SW480 (cell line): ENCODE results near the gene NEK6.
"Not testable (repeated sequence)": the region's sequence is repeated elsewhere in the genome, so short reads cannot be mapped to it uniquely, and the experiment has no call there.

ENCODE experiments used
- DNase-seq: peaks from one replicate; pipeline ENCODE4 v3.0.0-alpha.2; 2016; ENCODE audit warnings: low spot score

The NEK6 gene

DNA sequence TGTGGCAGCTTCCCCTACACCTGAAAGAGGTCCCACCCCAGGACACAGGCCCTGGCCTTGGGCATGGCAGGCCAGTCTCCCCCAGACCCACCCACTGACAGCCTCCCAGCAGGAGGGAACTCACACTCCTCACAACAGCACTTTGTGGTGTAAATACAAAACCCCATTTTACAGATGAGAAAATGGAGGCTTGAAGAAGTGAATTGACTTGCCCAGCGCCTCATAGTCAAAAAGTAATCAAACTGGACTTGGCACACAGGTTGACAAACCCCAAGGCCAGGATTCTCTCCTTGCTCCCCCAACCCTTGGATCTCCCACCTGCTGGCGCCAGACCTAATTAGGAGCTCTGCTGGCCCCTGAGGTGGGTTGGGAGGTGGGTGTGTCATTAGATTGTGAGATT is 29.2 kb upstream of the NEK6 start:
- no peak for DNase-seq

DNA sequence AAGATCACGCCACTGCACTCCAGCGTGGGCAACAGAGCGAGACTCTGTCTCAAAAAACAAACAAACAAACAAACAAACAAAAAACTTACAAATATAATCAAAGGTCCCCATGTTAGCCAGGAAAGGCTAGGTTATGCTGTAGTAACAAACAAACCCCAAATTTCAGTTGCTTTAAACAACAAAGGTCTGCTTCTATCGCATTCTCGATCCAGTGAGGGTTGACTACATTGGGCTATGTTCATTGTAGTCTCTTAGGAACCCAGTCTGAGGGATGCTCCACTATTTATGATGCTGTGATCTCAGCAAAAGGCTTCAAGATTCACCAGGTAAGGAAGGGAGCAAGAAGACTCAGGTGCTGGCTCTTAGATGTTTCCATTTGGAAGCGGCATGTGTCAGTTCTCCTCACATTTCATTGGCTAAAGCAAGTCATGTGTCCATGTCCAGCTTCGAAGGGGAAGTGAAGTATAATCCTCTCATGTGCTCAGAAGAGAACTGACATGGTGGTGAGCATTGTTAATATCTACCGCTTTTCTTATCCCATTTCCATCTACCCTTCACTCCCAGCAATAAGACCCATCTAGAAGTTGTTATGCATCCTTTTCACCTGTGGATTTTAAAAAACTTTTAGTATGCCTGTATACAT is 26.5 kb upstream of the NEK6 start:
- no peak for DNase-seq

DNA sequence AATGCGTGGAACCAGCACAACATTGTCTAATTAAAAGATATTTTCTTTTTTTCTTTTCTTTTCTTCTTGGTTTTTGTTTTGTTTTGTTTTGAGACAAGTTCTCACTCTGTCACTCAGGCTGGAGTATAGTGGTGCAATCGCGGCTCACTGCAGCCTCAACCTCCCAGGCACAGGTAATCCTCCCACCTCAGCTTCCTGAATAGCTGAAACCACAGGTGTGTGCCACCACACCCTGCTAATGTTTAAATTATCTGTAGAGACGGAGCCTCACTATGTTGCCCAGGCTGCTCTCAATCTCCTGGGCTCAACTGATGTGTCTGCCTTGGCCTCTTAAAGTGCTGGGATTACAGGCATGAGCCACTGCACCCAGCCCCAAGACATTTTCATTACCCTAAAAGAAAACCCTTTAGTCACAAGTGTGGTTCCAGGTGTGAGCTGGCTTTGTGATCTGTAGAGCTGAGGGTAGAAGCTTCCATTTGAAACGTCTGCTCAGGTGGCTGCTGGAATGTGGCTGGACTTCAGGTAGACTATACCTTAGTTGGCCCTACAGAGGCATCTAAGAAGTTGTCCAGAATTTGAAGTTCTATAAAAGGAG is 19.1 kb upstream of the NEK6 start:
- DNase-seq, result no peak

DNA sequence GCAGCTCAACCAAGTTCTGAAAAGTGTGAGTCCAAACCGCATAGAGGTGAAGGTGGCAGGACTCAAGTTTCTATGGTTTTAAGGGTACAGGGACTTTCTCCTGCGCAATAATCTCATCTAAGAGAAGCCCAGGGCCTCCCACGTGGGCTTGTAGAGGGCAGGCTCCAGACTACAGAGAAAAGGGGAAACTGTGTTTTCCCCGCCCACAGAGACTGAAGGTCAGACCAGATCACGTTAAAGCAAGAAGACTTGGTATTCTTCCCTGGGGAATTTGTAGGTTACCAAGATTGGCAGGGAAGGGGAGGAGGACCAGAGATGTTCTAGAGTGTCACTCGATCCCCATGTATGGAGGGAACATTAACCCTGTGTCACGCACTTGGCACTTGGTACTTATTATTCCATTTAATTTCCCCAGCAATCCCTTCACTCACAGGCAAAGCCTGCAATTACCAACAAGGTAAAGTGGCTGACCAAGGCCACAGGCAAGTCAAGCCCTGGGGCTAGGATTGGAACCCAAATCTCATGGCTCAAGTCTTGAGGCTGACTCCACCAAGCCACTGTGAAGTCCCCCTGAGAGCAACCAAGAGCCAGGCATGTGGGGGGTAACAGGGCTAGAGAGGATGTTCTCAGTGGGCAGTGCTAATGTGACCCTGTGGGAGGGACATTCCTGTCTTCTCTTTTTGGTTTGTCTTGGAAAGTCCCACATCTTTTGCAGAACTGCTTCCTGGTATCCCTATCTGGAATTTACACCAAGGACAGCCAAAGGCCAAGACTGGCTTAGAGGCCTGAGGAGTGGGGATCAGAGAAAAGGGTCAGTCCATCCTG is 18.3 kb upstream of the NEK6 start:
- DNase-seq, result no peak

DNA sequence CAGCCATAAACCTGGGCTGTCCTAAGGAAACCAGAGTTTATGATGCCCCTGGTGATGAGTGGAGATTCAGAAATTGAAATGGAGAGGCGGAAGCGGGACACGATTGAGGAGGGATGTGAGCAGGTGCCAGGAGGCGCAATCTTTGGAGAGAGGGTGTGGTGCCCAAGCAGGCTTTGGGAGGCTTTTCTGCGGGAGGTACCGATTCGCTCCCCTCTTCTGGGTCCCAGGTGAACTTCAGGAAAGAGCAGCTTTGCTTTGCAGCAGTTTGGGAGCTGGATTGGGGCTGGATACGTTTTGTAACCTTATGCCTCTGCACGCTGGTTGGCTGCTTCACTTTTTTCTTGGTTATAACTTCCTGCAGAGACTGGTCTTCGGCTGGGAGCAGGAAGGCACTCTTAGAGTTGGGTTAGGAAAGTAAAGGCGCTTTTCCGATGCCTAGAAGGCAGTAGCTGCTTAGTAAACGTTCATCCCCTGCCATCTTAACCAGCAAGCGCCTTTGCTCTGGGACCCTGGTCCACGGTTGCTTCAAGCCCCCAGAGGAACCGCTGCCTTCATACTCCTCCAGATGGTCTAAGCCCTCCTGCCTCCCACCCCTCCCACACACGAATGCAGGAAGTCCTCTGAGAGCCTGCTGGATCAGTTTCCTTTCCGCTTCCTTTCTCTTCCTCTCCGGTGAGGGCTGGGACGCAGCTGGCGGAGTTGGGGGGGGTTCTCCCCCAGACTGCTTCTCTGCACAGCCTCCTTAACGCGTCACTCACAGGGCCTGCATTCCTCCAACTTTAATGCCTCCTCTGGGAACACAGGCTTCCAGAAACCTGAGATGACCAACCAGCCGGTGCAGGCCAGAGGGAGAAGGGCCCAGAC is 15.2 kb upstream of the NEK6 start:
- no peak for DNase-seq

DNA sequence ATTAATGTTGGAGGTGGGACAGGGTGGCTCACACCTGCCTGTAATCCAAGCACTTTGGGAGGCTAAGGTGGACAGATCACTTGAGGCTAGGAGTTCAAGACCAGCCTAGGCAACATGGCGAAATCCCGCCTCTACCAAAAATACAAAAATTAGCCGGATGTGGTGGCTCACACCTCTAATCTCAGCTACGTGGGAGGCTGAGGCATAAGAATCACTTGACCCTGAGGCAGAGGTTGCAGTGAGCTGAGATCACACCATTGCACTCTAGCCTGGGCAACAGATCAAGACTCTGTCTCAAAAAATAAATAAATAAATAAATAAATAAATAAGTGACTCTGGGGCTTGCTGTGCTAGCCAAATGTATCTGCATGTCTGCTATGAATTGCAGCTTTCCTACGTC is 10.4 kb upstream of the NEK6 start:
- DNase-seq, result not testable (repeated sequence)

DNA sequence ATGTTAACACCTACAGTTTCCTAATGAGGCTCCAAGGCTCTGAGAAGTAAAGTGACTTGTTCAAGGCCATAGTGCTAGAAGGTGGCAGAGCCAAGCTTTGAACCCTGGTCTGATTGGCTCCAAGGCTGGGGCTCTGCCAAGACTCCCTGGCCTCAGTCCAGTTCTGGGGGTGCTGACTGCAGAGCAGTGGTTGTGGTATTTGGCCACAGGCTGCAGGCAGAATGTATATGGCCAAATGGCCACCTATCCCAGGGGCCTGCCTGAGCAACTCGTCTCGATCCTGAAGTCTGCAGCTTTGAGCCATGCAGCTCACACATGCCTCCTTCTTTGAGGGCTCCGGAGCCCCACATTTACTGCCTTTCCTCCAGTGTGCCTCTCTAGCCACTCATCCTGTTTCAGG is 9.7 kb upstream of the NEK6 start:
- no peak for DNase-seq

DNA sequence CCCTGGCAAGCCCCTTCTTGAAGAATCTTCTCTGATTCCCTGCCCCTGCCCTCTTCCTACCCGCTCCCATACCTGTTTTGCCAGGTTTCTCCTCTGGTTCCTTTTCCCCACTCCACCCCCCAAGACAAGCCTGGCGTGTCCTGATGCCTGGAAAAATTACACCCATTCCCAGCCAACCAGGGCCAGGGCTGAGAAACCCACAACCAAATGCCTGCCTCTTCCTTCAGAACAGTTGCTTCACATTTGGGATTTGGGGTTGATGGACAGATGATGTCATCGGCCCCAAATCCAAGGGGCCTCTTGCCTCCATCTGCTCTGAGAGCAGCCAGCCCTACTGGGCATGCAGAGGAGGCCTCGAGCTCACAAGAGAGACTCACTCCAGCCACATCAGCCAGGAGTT is 8.8 kb upstream of the NEK6 start:
- DNase-seq, result no peak

DNA sequence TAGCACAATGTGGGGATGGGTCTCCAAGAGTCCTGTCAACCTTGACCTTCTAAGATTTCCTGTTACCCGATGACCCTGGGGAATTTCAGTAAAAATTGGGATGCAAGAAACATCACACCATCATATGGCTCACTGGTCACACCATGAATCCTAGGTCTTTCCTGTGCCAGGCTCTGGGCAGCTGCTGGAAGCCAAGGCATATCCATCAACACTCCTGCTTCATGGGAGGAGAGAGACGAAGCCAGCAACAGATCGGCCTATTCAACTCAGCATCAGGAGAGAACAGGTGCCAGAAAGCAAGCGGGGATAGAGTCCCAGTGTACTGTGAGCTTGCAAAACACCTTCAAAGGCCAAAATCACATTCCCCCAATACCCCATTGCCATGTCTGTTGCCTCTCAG is 6.5 kb upstream of the NEK6 start:
- no peak for DNase-seq

DNA sequence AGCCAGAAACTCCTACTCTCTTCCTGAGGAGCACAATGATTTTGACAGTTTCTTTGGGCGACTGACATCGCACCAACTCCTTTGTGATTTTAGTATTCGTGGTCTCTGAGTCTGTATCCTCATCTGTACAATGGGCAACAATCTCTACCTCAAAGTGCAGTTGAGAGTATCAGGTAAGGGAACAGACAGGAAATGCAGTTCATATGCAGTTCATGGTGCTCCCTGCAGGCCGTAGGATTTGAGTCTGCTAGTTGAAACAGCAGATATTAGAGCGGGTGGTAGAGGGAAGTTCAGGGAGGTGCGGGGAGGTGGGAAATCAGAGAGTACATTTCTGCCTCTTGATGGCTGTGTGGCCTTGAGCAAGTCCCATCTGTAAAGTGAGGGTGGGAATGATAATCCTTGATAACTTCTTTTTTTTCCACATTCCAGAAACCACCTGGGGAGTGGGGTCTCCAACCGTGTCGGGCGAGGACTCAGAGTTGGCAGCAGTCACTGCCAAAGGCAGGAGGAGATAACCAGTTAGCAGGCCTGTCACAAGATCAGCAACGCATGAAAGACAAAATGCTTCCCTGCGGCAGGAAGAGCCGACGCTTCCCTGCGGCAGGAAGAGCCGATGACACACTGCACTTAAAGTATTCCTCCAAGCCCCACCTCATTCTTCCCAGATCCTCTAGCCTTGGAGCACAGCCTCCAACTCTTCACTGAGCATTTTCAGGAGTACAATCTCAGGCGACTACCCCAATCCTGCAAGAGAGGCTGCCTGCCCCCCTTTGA is 6.0 kb upstream of the NEK6 start:
- DNase-seq, result no peak

DNA sequence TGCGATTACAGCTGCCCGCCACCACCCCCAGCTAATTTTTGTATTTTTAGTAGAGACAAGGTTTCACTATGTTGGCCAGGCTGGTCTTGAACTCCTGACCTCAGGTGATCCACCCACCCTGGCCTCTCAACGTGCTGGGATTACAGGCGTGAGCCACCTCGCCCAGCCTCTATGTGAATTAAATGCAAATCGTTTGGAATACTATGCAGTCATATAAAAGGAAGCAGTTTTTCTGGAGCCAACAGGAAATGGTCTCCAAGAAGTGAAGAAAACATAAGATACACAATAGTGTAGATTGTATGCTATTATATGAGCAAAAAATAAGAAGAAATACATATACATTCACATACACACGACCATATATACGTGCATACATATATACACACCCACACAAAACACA is 4.9 kb upstream of the NEK6 start:
- DNase-seq, result not testable (repeated sequence)

DNA sequence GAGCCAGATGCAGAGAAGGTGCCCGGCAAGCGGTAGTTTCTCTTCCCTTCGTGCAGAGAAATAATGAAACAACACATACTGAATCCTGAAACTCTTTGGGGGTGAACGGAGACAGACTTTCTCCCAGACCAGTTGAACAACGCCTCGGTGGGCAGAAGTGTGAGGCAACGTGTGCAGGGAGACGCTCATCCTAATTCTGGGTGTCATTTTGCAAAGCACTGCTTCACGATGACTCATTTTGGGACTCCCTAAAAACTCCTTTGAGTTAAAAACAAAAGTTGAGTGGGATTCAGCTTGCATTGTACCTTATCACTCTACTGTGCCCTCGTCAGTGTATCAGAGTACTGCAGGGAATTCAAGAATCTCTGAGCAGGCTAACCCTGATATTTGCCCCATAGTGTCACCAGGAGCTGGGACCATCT is 3.5 kb upstream of the NEK6 start:
- DNase-seq, result no peak

DNA sequence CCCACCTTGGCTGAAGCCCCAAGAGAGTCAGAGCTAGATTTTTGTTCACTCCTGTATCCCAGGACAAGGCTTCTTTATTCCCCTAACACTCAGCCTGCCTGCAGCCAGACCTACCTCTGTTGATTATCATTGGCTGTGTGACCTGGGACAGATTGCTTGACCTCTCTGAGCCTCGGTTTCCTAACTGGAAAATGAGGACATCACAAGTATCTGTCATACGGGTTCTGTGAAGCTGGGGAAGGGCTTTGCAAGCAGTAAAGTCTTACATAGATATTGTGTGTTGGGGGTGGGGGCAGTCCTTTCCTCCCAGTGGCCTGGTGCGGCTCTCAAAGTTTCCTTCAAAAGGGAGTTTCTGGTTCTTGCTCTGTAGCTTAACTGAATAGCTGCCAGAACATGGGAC is 2.5 kb upstream of the NEK6 start:
- no peak for DNase-seq

DNA sequence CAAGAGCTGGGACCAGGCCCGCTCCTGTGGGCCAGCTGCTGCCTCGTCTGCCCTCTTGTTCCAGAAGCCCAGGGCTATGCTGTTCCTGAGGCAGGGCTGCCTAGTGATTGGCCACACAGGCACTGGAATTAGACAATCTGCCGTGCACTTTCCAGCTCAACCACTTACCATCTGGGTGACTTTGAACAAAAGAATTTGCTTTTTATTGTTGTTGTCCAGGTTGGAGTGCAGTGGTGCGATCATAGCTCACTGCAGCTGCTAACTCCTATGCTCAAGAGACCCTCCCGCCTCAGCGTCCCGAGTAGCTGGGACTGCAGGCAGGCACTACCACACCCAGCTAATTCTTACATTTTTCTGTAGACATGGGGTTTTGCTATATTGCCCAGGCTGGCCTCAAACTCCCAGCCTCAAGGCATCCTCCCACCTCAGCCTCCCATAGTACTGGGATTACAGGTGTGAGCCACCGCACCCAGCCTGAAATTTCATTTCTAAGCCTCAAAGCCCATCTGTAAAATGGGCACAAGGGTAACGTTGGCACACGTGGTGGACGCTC is 1.2 kb upstream of the NEK6 start:
- peak; percentile 47 for DNase-seq

DNA sequence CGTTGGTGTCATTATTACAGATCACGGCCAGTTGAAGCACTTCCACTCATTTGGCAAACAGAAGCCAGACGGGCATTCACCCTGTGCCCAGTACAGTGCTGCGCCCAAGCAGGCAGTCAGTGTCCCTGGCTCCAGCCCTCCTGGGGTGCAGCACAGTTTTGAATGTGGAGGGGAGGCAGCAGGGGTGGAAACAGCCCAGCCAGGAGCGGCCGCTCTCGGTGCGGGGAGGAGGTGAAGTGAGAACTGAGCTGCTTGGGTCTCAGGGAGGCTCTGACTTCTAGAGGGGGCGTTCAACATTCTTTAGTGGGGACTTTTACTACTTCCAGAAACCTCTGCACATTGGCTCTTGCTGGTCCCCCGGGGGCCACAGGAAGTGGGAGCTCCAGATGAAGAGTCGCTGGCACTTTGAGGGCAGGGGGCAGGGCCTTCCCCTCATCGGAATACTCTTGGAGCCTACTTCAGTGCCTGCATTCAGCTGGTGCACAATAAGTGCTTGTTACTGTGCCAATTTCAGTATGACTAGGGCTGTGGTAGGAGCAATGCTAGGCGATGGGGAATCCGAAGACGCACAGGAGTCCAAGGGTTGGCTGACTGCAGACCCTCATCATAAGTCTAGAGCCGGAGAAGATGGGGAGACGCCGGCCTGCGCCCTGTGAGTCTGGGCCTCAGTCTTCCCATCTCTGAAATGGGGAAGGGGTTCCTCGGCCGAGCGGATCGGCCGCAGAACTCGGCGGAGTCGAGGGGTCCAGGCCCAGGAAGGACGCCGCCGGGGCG is 492 bp upstream of the NEK6 start:
- DNase-seq, result no peak

DNA sequence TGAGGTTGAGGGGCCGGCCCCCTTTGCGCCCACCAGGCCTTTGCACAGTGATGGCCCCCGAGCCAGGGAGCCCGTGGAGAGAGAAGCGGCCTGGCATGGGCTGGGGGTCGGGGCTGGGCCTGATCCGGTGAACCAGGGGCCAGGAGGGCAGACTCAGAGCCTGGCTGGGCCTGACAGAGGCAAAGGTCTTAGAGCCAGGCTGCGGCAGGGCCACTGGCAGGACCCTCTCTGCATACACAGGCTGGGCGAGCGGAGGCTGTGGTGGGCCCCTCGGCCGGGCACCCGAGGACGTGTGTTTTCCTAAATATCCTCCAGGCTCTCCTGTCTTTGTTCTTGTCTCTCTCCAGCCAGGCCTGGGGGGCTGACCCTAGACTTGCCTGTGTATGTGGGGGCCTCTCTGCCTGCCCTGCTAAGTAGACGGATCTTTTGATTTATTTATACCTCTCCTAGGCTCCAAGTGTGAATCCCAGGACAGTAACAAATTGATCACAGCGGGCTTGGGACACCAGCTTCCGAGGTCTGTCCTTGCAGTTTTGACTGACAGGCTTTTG is 933 bp downstream of the NEK6 start:
- peak; percentile 41 for DNase-seq

DNA sequence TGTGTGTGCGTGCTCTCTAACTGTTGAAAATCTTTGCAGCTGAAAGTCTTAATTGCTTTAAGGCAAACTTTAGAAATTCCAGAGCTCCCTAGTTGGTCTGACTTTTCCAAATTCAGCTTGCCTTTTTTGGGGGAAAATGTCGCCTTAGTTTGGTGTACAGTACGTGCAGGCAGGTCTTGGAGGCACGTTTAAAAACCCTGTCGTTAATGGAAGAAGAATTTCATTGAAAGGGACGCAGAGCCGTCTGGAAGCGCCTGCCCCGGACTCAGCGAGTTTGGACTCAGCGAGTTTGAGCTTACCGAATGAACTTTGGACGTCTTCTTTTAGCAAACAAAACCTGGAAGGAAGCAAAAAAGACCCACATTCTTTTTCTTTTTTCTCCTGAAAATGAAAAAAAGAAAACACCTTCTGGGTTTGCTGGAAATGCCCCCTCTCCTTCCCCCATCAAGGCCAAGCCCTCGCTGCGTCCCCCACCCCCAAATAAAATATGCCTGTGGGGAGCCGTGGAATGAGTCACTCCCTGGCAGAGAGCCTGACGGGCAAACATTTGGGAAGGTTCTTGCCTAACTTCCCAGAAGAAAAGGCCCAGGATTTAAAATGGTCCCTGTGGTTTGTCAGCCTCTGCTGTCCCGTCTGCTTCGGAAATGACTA is 1.5 kb downstream of the NEK6 start:
- DNase-seq, result peak; percentile 60

DNA sequence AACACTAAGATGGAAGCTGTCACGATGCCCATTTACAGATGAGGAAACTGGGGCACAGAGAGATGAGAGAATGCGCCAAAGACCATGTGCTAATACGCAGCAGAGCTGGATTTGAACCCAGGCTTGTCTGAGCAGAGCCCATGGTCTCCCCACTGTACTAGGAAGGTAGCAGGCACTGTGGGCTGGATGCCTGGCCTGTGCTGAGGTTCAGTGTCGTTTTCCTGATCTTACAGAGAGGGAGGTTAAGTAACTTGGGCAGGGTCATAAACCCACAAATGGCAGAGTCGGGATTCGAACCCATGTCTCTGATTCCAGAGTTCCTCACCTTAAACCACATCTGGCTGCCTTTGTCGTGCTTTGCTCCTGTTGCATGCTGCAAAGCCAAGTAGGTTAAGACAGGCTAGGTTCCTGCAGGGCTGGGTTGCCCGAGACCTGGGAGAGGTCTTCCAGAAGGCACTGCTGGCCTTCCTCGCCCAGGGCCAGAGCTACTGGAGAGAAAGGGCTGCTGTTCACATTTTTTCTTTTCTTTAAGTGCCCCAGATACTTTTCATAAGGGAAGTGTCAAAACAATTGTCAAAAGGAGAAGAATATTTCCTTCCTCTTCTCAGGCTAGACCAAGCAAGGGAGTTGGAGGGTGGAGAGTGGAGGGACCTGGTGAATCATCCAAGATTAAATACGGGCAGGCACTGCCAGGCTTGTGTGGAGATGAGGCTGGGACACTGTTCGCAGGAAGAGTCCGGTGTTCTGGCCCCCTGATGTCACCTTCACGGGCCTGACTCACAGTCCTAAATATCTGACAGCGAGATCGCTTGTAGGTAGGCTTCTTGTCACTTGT is 3.2 kb downstream of the NEK6 start:
- DNase-seq, result peak; percentile 63
